ENCODE data around the gene DENND4A. TPM values are rescaled to one million over a fixed set of nuclear protein-coding genes. Genes with fewer than 3 reads are reported as not detected.

Gene DENND4A
- total RNA-seq, 6 donors from 2014 or later = 20.9 to 66.4 (median 30.8) TPM

- H3K27me3 ChIP-seq = no peaks in the 10 kb centered on the region
- WGBS, 2 donors = 86 to 88% methylated on average over 3 of the region's 3 CpGs
- H3K9me3 ChIP-seq = no peaks in the 10 kb centered on the region
- H3K27ac ChIP-seq = no peak overlapping the region
- ATAC-seq (ENCODE audit: low FRiP score in 2 of 2) (no peak), DNase-seq (no peak)
- no peak for TF ChIP-seq POLR2A (IDR thresholded peaks at IDR 0.05)
- TF ChIP-seq, protein P1, sequence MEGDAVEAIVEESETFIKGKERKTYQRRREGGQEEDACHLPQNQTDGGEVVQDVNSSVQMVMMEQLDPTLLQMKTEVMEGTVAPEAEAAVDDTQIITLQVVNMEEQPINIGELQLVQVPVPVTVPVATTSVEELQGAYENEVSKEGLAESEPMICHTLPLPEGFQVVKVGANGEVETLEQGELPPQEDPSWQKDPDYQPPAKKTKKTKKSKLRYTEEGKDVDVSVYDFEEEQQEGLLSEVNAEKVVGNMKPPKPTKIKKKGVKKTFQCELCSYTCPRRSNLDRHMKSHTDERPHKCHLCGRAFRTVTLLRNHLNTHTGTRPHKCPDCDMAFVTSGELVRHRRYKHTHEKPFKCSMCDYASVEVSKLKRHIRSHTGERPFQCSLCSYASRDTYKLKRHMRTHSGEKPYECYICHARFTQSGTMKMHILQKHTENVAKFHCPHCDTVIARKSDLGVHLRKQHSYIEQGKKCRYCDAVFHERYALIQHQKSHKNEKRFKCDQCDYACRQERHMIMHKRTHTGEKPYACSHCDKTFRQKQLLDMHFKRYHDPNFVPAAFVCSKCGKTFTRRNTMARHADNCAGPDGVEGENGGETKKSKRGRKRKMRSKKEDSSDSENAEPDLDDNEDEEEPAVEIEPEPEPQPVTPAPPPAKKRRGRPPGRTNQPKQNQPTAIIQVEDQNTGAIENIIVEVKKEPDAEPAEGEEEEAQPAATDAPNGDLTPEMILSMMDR (IDR thresholded peaks at IDR 0.05) = no peak
- no peak for TF ChIP-seq EP300 (IDR thresholded peaks at IDR 0.05)
- TF ChIP-seq POLR2AphosphoS5 (IDR thresholded peaks at IDR 0.05) = no peak
- peaks cover 5 to 24% (median 16%) of the 10 kb centered on the region in 4 donors for H3K4me1 ChIP-seq
- H3K36me3 ChIP-seq = peaks cover 0 to 7% (median 0%) of the 10 kb centered on the region in 4 donors
- H3K4me3 ChIP-seq = no peak overlapping the region
These were observed 29.7 kb downstream of the DENND4A start for GRCh38 chr15:65762399-65762798.

GRCh38 chr15:65761210-65761926, 30.7 kb downstream of the DENND4A start:
- H3K27ac ChIP-seq = no peak overlapping the region
- TF ChIP-seq, protein P1 (IDR thresholded peaks at IDR 0.05) = no peak
- TF ChIP-seq POLR2A (IDR thresholded peaks at IDR 0.05) (no peak), EP300 (IDR thresholded peaks at IDR 0.05) (no peak), POLR2AphosphoS5 (IDR thresholded peaks at IDR 0.05) (no peak)
- peaks cover 0 to 14% (median 6%) of the 10 kb centered on the region in 4 donors for H3K4me1 ChIP-seq
- 76% methylated on average over 2 of the region's 2 CpGs for WGBS, 2 donors
- peaks cover 0 to 7% (median 0%) of the 10 kb centered on the region in 4 donors for H3K36me3 ChIP-seq
- ATAC-seq (ENCODE audit: low FRiP score in 2 of 2) (no peak), DNase-seq (no peak)
- no peaks in the 10 kb centered on the region for H3K27me3 ChIP-seq
- no peaks in the 10 kb centered on the region for H3K9me3 ChIP-seq
- H3K4me3 ChIP-seq = no peak overlapping the region

DNA sequence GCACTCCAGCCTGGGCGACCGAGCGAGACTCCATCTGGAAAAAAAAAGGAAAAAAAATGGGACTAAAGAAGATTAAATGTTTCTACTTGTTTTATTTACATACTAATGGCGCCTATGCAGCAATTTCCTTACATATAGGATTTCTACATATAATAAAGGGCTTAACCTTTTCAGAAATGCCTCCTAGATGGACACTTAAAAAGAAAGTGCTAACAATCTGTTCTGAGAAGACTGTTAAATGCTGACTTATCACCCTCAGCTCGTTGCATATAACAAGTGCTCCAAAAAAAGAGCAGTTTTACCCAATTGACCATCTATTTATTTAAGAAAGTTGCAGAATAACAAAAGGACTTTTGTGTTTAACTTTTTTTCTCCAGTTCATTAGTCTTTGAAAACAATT, 32.7 kb downstream of the DENND4A start:
- WGBS, 2 donors = 91 to 95% methylated on average over 5 of the region's 5 CpGs
- no peak for TF ChIP-seq POLR2AphosphoS5 (IDR thresholded peaks at IDR 0.05)
- TF ChIP-seq POLR2A (IDR thresholded peaks at IDR 0.05) = no peak
- TF ChIP-seq EP300 (IDR thresholded peaks at IDR 0.05) = no peak
- TF ChIP-seq, protein P1 (IDR thresholded peaks at IDR 0.05) = no peak
- peaks cover 0 to 15% (median 2%) of the 10 kb centered on the region in 4 donors for H3K36me3 ChIP-seq
- ATAC-seq (ENCODE audit: low FRiP score in 2 of 2) (no peak), DNase-seq (no peak)
- H3K4me3 ChIP-seq = no peak overlapping the region
- H3K27ac ChIP-seq = no peak overlapping the region
- H3K4me1 ChIP-seq = peaks cover 0 to 6% (median 0%) of the 10 kb centered on the region in 4 donors
- no peaks in the 10 kb centered on the region for H3K27me3 ChIP-seq
- H3K9me3 ChIP-seq = no peaks in the 10 kb centered on the region

DNA sequence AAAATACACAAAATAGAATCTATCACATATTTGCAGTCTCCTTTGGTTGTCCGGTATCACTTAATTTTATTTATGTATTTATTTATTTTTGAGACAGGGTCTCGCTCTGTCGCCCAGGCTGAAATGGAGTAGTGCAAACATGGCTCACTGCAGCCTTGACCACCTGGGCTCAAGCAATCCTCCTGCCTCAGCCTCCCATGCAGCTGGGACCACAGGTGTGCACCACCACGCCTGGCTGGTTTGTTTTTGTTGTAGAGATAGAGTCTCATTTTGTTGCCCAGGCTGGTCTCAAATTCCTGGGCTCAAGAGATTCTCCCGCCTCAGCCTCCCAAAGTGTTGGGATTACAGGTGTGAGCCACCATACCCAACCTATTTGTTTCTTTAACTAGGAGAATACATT, 33.9 kb downstream of the DENND4A start:
- no peak for DNase-seq
- TF ChIP-seq POLR2AphosphoS5 (IDR thresholded peaks at IDR 0.05) (no peak), EP300 (IDR thresholded peaks at IDR 0.05) (no peak), POLR2A (IDR thresholded peaks at IDR 0.05) (no peak)
- TF ChIP-seq, protein P1 (IDR thresholded peaks at IDR 0.05) = no peak
- peaks cover 0 to 15% (median 2%) of the 10 kb centered on the region in 4 donors for H3K36me3 ChIP-seq
- H3K27me3 ChIP-seq = no peaks in the 10 kb centered on the region
- peaks cover 0 to 4% (median 0%) of the 10 kb centered on the region in 4 donors for H3K4me1 ChIP-seq
- 95 to 99% methylated on average over 5 of the region's 5 CpGs for WGBS, 2 donors
- no peak overlapping the region for H3K27ac ChIP-seq
- H3K9me3 ChIP-seq = no peaks in the 10 kb centered on the region
- ATAC-seq (ENCODE audit: low FRiP score in 2 of 2) = no peak
- no peak overlapping the region for H3K4me3 ChIP-seq

DNA sequence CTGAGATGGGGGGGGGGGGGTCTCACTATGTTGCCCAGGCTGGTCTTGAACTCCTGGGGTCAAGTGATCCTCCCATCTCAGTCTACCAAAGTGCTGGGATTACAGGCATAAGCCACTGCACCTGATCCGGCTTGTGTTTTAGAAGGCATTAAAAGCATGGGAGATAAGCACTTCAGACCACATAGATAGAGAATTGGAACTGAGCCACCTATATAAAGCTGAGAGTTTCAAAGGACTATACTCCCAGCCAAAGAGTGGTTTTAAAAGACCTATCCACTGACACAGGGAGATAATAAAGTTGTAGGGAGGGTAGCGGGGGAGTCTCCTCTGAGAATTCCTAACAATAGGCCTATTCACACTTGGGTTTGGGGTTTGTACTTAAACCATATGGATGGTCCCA, 34.8 kb downstream of the DENND4A start:
- H3K36me3 ChIP-seq = peaks cover 0 to 15% (median 2%) of the 10 kb centered on the region in 4 donors
- WGBS, 2 donors = 90 to 100% methylated on average over 2 of the region's 2 CpGs
- H3K9me3 ChIP-seq = no peaks in the 10 kb centered on the region
- no peak overlapping the region for H3K27ac ChIP-seq
- TF ChIP-seq POLR2A (IDR thresholded peaks at IDR 0.05) (no peak), POLR2AphosphoS5 (IDR thresholded peaks at IDR 0.05) (no peak), EP300 (IDR thresholded peaks at IDR 0.05) (no peak)
- TF ChIP-seq, protein P1 (IDR thresholded peaks at IDR 0.05) = no peak
- DNase-seq (no peak), ATAC-seq (ENCODE audit: low FRiP score in 2 of 2) (no peak)
- no peaks in the 10 kb centered on the region for H3K27me3 ChIP-seq
- no peak overlapping the region for H3K4me3 ChIP-seq
- H3K4me1 ChIP-seq = peaks cover 0 to 4% (median 0%) of the 10 kb centered on the region in 4 donors
